ENCODE measurements around the gene SLX1A.

- TF ChIP-seq POLR2A (IDR thresholded peaks at IDR 0.05) = no peak
- no peak for TF ChIP-seq CTCF (IDR thresholded peaks at IDR 0.05 in 4 of 5, conservative IDR thresholded peaks at IDR 0.05 in 1 of 5)
Observed at GRCh38 chr16:30144917-30145316, 48.8 kb upstream of the SLX1A start.

Data from gastrocnemius medialis (tissue), 4 donors.